Peyer's patch (tissue), 4 donors: Measurements from ENCODE around the gene RFXANK.
A peak's percentile ranks its signal among the peaks of the same experiment; 100 is the strongest.

Source experiments
- CTCF ChIP-seq, 6 experiments: fragments of 450-650 bp in 4 of 6; fragments of 200-600 bp in 2 of 6; sonication (generic) in 1 of 6; IDR thresholded peaks; one replicate each; pipeline ENCODE4 v1.5.1; 2017 to 2019; ENCODE audit warnings: antibody characterized with exemption in 6 of 6, mild to moderate bottlenecking in 3 of 6, moderate library complexity in 1 of 6
- POLR2A ChIP-seq, 2 donors: fragments of 450-650 bp; IDR thresholded peaks; one replicate each; pipeline ENCODE4 v1.5.1; 2017; ENCODE audit warnings: antibody characterized with exemption in 2 of 2, mild to moderate bottlenecking in 2 of 2, moderate library complexity in 2 of 2

GRCh38 chr19:19192078-19192882 lies at the start of gene RFXANK, which contains the start of gene BORCS8:
- peak in 1 of 6 experiments; percentile 1 for TF ChIP-seq CTCF (IDR thresholded peaks at IDR 0.05)
- TF ChIP-seq POLR2A (IDR thresholded peaks at IDR 0.05), result peak; percentile 44 to 80
